HEK293 (cell line): ENCODE measurements around the gene BLMH.

Source experiments
- CTCF ChIA-PET: fragments of 350-600 bp; formaldehyde crosslinking; extraction: SDS; loops from one replicate; lab custom pipeline; 2021; ENCODE audit warnings: antibody characterized with exemption; lab: Yijun Ruan, JAX
- POLR2A ChIA-PET: fragments of 300-600 bp; formaldehyde crosslinking; extraction: SDS; loops from one replicate; lab custom pipeline; 2020; ENCODE audit warnings: antibody characterized with exemption, inconsistent platforms; lab: Yijun Ruan, JAX
- H3K27ac ChIP-seq: fragments of 200-500 bp; sonication (Bioruptor generic); 2 replicates; pipeline ENCODE4 v1.5.1; 2014; ENCODE audit warnings: low read depth, low read length, control low read depth, inconsistent platforms; ENCODE audit errors: extremely low read depth
- H3K36me3 ChIP-seq, 2 experiments: fragments of 200-500 bp in 1 of 2; sonication (Bioruptor generic) in 1 of 2; 1 replicate in 1 of 2; 2 replicates in 1 of 2; pipeline ENCODE4 v1.5.1; 2014 to 2017; ENCODE audit warnings: inconsistent platforms in 2 of 2, low read length in 2 of 2; ENCODE audit not compliant: control insufficient read depth in 2 of 2, insufficient read depth in 1 of 2
- H3K4me1 ChIP-seq: fragments of 200-500 bp; sonication (Bioruptor generic); 2 replicates; pipeline ENCODE4 v1.5.1; 2014; ENCODE audit warnings: mild to moderate bottlenecking, low read length, inconsistent platforms; ENCODE audit not compliant: control insufficient read depth, insufficient read depth
- H3K4me3 ChIP-seq: 2 replicates; pipeline ENCODE4 v1.5.1; 2011; ENCODE audit warnings: low read depth, mild to moderate bottlenecking, control low read depth, low read length, moderate library complexity
- H3K9me3 ChIP-seq: fragments of 200-500 bp; sonication (Bioruptor generic); 2 replicates; pipeline ENCODE4 v1.5.1; 2014; ENCODE audit warnings: low read depth, low read length, inconsistent platforms; ENCODE audit not compliant: control insufficient read depth, insufficient read depth
- KLF16 ChIP-seq: fragments of 450-650 bp; formaldehyde crosslinking; IDR thresholded peaks from 2 replicates; pipeline ENCODE4 v1.5.1; 2017; ENCODE audit warnings: missing biosample characterization, missing genetic modification characterization
- KLF7 ChIP-seq: fragments of 450-650 bp; formaldehyde crosslinking; IDR thresholded peaks from 2 replicates; pipeline ENCODE4 v1.5.1; 2016; ENCODE audit warnings: missing biosample characterization, missing genetic modification characterization, borderline replicate concordance
- KLF9 ChIP-seq: fragments of 450-650 bp; formaldehyde crosslinking; IDR thresholded peaks from 2 replicates; pipeline ENCODE4 v1.5.1; 2016; ENCODE audit warnings: missing biosample characterization, missing genetic modification characterization, low read depth
- MEIS1 ChIP-seq: sonication (generic); formaldehyde crosslinking; IDR thresholded peaks from 2 replicates; pipeline ENCODE4 v1.8.1; 2022; ENCODE audit warnings: missing genetic modification reagents, mild to moderate bottlenecking, borderline replicate concordance
- TRIM28 ChIP-seq: IDR thresholded peaks from 2 replicates; pipeline ENCODE4 v1.6.1; 2011; ENCODE audit warnings: low read length, control low read depth, borderline replicate concordance
- YY1 ChIP-seq: fragments of 450-650 bp; formaldehyde crosslinking; IDR thresholded peaks from 2 replicates; pipeline ENCODE4 v1.5.1; 2018; ENCODE audit warnings: missing biosample characterization, missing genetic modification characterization
- ZFP37 ChIP-seq: fragments of 450-650 bp; formaldehyde crosslinking; IDR thresholded peaks from 2 replicates; pipeline ENCODE4 v1.5.1; 2016; ENCODE audit warnings: missing biosample characterization, missing genetic modification characterization
- ZNF174 ChIP-seq: fragments of 450-650 bp; formaldehyde crosslinking; IDR thresholded peaks from 2 replicates; pipeline ENCODE4 v1.5.0; 2017; ENCODE audit warnings: missing biosample characterization, mild to moderate bottlenecking, missing genetic modification characterization
- ZNF521 ChIP-seq: fragments of 450-650 bp; formaldehyde crosslinking; IDR thresholded peaks from 2 replicates; pipeline ENCODE4 v1.5.1; 2017; ENCODE audit warnings: missing biosample characterization, mild to moderate bottlenecking, missing genetic modification characterization
- ZNF629 ChIP-seq: fragments of 450-650 bp; formaldehyde crosslinking; IDR thresholded peaks from 2 replicates; pipeline ENCODE4 v1.5.1; 2017; ENCODE audit warnings: missing biosample characterization, missing genetic modification characterization
- ZSCAN18 ChIP-seq: fragments of 450-650 bp; formaldehyde crosslinking; IDR thresholded peaks from 2 replicates; pipeline ENCODE4 v1.5.1; 2016; ENCODE audit warnings: missing biosample characterization, missing genetic modification characterization
- TF ChIP-seq, protein P1 (sequence below): fragments of 450-650 bp; formaldehyde crosslinking; IDR thresholded peaks from 2 replicates; pipeline ENCODE4 v1.5.1; 2016; ENCODE audit warnings: missing biosample characterization, missing genetic modification characterization
- TF ChIP-seq, protein P2 (sequence below): fragments of 450-650 bp; formaldehyde crosslinking; IDR thresholded peaks from 2 replicates; pipeline ENCODE4 v1.5.1; 2016; ENCODE audit warnings: missing biosample characterization, missing genetic modification characterization
- TF ChIP-seq, protein P3 (sequence below): fragments of 450-650 bp; formaldehyde crosslinking; IDR thresholded peaks from 2 replicates; pipeline ENCODE4 v1.5.1; 2017; ENCODE audit warnings: missing biosample characterization, missing genetic modification characterization

Gene BLMH

GRCh38 chr17:30304778-30305177, 13.0 kb upstream of the BLMH start:
- H3K36me3 ChIP-seq: no peaks in the 10 kb centered on the region
- H3K4me1 ChIP-seq: no peaks in the 10 kb centered on the region
- no peak overlapping the region for H3K27ac ChIP-seq
- ChIA-PET CTCF (interaction anchor here (0.6 to 0.7 kb wide), 3 partner anchors 30 to 210 kb away, joined by 4 to 5 read pairs (median 5); no protein-coding TSS in a partner anchor), POLR2A (no interaction called here)
- no peak overlapping the region for H3K4me3 ChIP-seq
- TF ChIP-seq, protein P1, sequence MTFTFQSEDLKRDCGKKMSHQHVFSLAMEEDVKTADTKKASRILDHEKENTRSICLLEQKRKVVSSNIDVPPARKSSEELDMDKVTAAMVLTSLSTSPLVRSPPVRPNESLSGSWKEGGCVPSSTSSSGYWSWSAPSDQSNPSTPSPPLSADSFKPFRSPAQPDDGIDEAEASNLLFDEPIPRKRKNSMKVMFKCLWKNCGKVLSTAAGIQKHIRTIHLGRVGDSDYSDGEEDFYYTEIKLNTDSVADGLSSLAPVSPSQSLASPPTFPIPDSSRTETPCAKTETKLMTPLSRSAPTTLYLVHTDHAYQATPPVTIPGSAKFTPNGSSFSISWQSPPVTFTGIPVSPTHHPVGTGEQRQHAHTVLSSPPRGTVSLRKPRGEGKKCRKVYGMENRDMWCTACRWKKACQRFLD (tag by site-specific recombination): no peak
- TF ChIP-seq ZNF521 (no peak), MEIS1 (CRISPR knock-in tag) (no peak)
- TF ChIP-seq, protein P2, sequence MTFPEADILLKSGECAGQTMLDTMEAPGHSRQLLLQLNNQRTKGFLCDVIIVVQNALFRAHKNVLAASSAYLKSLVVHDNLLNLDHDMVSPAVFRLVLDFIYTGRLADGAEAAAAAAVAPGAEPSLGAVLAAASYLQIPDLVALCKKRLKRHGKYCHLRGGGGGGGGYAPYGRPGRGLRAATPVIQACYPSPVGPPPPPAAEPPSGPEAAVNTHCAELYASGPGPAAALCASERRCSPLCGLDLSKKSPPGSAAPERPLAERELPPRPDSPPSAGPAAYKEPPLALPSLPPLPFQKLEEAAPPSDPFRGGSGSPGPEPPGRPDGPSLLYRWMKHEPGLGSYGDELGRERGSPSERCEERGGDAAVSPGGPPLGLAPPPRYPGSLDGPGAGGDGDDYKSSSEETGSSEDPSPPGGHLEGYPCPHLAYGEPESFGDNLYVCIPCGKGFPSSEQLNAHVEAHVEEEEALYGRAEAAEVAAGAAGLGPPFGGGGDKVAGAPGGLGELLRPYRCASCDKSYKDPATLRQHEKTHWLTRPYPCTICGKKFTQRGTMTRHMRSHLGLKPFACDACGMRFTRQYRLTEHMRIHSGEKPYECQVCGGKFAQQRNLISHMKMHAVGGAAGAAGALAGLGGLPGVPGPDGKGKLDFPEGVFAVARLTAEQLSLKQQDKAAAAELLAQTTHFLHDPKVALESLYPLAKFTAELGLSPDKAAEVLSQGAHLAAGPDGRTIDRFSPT: no peak
- H3K9me3 ChIP-seq: no peaks in the 10 kb centered on the region

- H3K27ac ChIP-seq: no peak overlapping the region
- H3K4me1 ChIP-seq: no peaks in the 10 kb centered on the region
- no peak for TF ChIP-seq ZNF521
- no peak for TF ChIP-seq ZNF629
- no peak for TF ChIP-seq YY1 (tag by site-specific recombination)
- no peak for TF ChIP-seq TRIM28
- TF ChIP-seq KLF9 (tag by site-specific recombination): no peak
- no peak for TF ChIP-seq ZSCAN18 (tag by site-specific recombination)
- TF ChIP-seq, protein P3, sequence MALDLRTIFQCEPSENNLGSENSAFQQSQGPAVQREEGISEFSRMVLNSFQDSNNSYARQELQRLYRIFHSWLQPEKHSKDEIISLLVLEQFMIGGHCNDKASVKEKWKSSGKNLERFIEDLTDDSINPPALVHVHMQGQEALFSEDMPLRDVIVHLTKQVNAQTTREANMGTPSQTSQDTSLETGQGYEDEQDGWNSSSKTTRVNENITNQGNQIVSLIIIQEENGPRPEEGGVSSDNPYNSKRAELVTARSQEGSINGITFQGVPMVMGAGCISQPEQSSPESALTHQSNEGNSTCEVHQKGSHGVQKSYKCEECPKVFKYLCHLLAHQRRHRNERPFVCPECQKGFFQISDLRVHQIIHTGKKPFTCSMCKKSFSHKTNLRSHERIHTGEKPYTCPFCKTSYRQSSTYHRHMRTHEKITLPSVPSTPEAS (tag by site-specific recombination): no peak
- no peaks in the 10 kb centered on the region for H3K36me3 ChIP-seq
- POLR2A ChIA-PET: no interaction called here
- CTCF ChIA-PET: interaction anchor here (1.4 to 1.6 kb wide), 2 partner anchors 10 to 198 kb away, joined by 4 to 5 read pairs; no protein-coding TSS in a partner anchor
- no peak overlapping the region for H3K4me3 ChIP-seq
- H3K9me3 ChIP-seq: no peaks in the 10 kb centered on the region
These were observed 10.5 kb upstream of the BLMH start for GRCh38 chr17:30302241-30302640.

DNA sequence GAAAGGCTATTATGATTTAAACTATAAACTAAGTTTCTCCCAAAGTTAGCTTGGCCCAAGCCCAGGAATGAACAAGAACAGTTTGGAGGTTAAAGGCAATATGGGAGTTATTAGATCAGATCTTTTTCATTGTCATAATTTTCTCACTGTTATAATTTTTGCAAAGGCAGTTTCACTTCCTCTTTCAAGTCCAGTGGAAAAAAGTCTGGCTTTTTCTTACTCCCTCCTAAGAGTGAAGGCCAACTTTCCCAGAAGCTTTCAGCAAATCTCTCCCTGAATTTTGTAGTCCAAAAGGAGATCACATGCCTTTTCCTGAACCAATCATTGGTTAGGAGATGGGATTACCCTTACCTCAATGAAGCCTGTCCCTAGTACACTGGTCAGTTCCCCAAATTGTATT, 9.1 kb upstream of the BLMH start:
- TF ChIP-seq, protein P3 (tag by site-specific recombination): no peak
- TF ChIP-seq ZNF174 (no peak), KLF7 (no peak), ZFP37 (tag by site-specific recombination) (no peak), KLF16 (tag by site-specific recombination) (no peak)
- Histone ChIP-seq H3K4me3 (no peak overlapping the region), H3K9me3 (no peaks in the 10 kb centered on the region), H3K4me1 (no peaks in the 10 kb centered on the region), H3K36me3 (no peaks in the 10 kb centered on the region), H3K27ac (no peak overlapping the region)
- ChIA-PET POLR2A (no interaction called here), CTCF (interaction anchor here (0.7 to 1.0 kb wide), 2 partner anchors 55 to 196 kb away, joined by 3 read pairs; no protein-coding TSS in a partner anchor)
